Fibroblast of lung (primary cell): Measurements from ENCODE around the gene C6orf62.

Source experiments
- CTCF ChIP-seq, 2 donors: IDR thresholded peaks in 1 of 2; conservative IDR thresholded peaks in 1 of 2; 1 replicate in 1 of 2; 2 replicates in 1 of 2; pipeline ENCODE4 v1.5.1; 2011 to 2012; ENCODE audit warnings: low read length in 2 of 2, control low read depth in 1 of 2, inconsistent platforms in 1 of 2, low read depth in 1 of 2, mild to moderate bottlenecking in 1 of 2
- EZH2 ChIP-seq: IDR thresholded peaks from 2 replicates; pipeline ENCODE4 v1.5.1; 2012; ENCODE audit warnings: low read length, control low read depth, mild to moderate bottlenecking; ENCODE audit errors: missing control alignments

GRCh38 chr6:24680582-24680981 is 38.4 kb downstream of the C6orf62 start:
- TF ChIP-seq CTCF (conservative IDR thresholded peaks at IDR 0.05 in 1 of 2, IDR thresholded peaks at IDR 0.05 in 1 of 2; ENCODE audit: low read depth in 1 of 2, low read length in 2 of 2) (no peak), EZH2 (no peak)
